Smooth muscle cell (in vitro differentiated cells): Measurements from ENCODE around the gene JAM3. TPM values are rescaled to one million over a fixed set of nuclear protein-coding genes. Genes with fewer than 3 reads are reported as not detected.

Experiments used
- DNase-seq: peaks from one replicate; lab custom pipeline; 2025; ENCODE audit not compliant: unreplicated experiment; lab: John Stamatoyannopoulos, UW
- H2AFZ ChIP-seq: fragments of 200-600 bp; sonication (generic); 2 replicates; pipeline ENCODE4 v1.6.0; 2016; ENCODE audit warnings: antibody characterized with exemption, low read depth, mild to moderate bottlenecking
- H3F3A ChIP-seq: fragments of 200-600 bp; sonication (generic); 2 replicates; pipeline ENCODE4 v1.6.0; 2017; ENCODE audit warnings: antibody characterized with exemption, low read depth
- H3K27ac ChIP-seq: fragments of 200-600 bp; sonication (generic); 2 replicates; pipeline ENCODE4 v1.5.1; 2016; ENCODE audit warnings: low read depth, mild to moderate bottlenecking
- H3K27me3 ChIP-seq: fragments of 200-600 bp; sonication (generic); 2 replicates; pipeline ENCODE4 v1.6.1; 2016; ENCODE audit warnings: low read depth, mild to moderate bottlenecking
- H3K36me3 ChIP-seq: fragments of 200-600 bp; sonication (generic); 2 replicates; pipeline ENCODE4 v1.5.1; 2016; ENCODE audit warnings: low read depth
- H3K4me1 ChIP-seq: fragments of 200-600 bp; sonication (generic); 2 replicates; pipeline ENCODE4 v1.5.1; 2016; ENCODE audit warnings: low read depth
- H3K4me2 ChIP-seq: fragments of 200-600 bp; sonication (generic); 2 replicates; pipeline ENCODE4 v1.6.0; 2016; ENCODE audit warnings: mild to moderate bottlenecking
- H3K4me3 ChIP-seq: fragments of 200-600 bp; sonication (generic); 2 replicates; pipeline ENCODE4 v1.5.1; 2016; ENCODE audit warnings: mild to moderate bottlenecking
- H3K79me2 ChIP-seq: fragments of 200-600 bp; sonication (generic); 2 replicates; pipeline ENCODE4 v1.6.0; 2016; ENCODE audit warnings: low read depth, mild to moderate bottlenecking
- H3K9ac ChIP-seq: fragments of 200-600 bp; sonication (generic); 2 replicates; pipeline ENCODE4 v1.6.0; 2016; ENCODE audit warnings: low read depth
- H3K9me3 ChIP-seq: fragments of 200-600 bp; sonication (generic); replicated peaks from 2 replicates; pipeline ENCODE4 v1.5.1; 2016; ENCODE audit warnings: low read depth
- H4K20me1 ChIP-seq: fragments of 200-600 bp; sonication (generic); 2 replicates; pipeline ENCODE4 v1.6.0; 2016; ENCODE audit warnings: low read depth
- CTCF ChIP-seq: fragments of 200-600 bp; sonication (generic); IDR thresholded peaks from 2 replicates; pipeline ENCODE4 v1.5.1; 2017; ENCODE audit warnings: borderline replicate concordance, mild to moderate bottlenecking, antibody characterized with exemption; ENCODE audit not compliant: insufficient read depth, poor library complexity, severe bottlenecking
- WGBS: methylation state at CpG from one replicate; pipeline ENCODE4 v1.1.7; 2016; ENCODE audit warnings: low lambda C conversion rate; 5-methylcytosine and 5-hydroxymethylcytosine counted together
- polyA plus RNA-seq: library from polyadenylated mRNA; unstranded; fragments of >200 nt; fragmentation: Nextera tagmentation; extraction: Ambion mirVana; gene quantifications from 2 replicates; pipeline ENCODE4 v1.2.1, GENCODE V29; 2016
- total RNA-seq: library from RNA; depleted of rRNA; stranded (reverse); fragments of >200 nt; gene quantifications from 2 replicates; pipeline ENCODE4 v1.2.3, GENCODE V29; 2014

JAM3 gene
- total and polyA plus RNA-seq, 2 experiments from 2014 or later = 75.5 to 82.9 TPM

GRCh38 chr11:134040386-134041302 is 28.2 kb upstream of the JAM3 start:
- no peaks in the 10 kb centered on the region for H4K20me1 ChIP-seq
- no peak overlapping the region for H3K4me3 ChIP-seq
- H3K4me2 ChIP-seq = peak overlapping the region; percentile 68
- H3K9ac ChIP-seq = peak overlapping the region; percentile 98
- H2AFZ ChIP-seq = no peak overlapping the region
- no peak for TF ChIP-seq CTCF
- no peaks in the 10 kb centered on the region for H3K9me3 ChIP-seq
- H3K27ac ChIP-seq = peak overlapping the region; percentile 100
- no peaks in the 10 kb centered on the region for H3K36me3 ChIP-seq
- peak; percentile 54 for DNase-seq
- no peaks in the 10 kb centered on the region for H3K27me3 ChIP-seq
- peaks cover 31% of the 10 kb centered on the region for H3F3A ChIP-seq
- no peaks in the 10 kb centered on the region for H3K79me2 ChIP-seq
- H3K4me1 ChIP-seq = peaks cover 43% of the 10 kb centered on the region
- WGBS = 25% methylated on average over 20 of the region's 20 CpGs

- H2AFZ ChIP-seq = no peak overlapping the region
- no peak for TF ChIP-seq CTCF
- H3K9me3 ChIP-seq = no peaks in the 10 kb centered on the region
- no peaks in the 10 kb centered on the region for H3K36me3 ChIP-seq
- peak overlapping the region; percentile 51 for H3K4me2 ChIP-seq
- H3F3A ChIP-seq = peaks cover 31% of the 10 kb centered on the region
- no peaks in the 10 kb centered on the region for H3K79me2 ChIP-seq
- H3K4me3 ChIP-seq = no peak overlapping the region
- WGBS = 49% methylated on average over 8 of the region's 8 CpGs
- no peaks in the 10 kb centered on the region for H3K27me3 ChIP-seq
- peaks cover 43% of the 10 kb centered on the region for H3K4me1 ChIP-seq
- H3K9ac ChIP-seq = peak overlapping the region; percentile 98
- H4K20me1 ChIP-seq = no peaks in the 10 kb centered on the region
- DNase-seq = no peak
- peak overlapping the region; percentile 100 for H3K27ac ChIP-seq
These were observed 27.5 kb upstream of the JAM3 start for GRCh38 chr11:134041349-134041748.

- H3K27ac ChIP-seq = peak overlapping the region; percentile 100
These were observed 26.8 kb upstream of the JAM3 start for GRCh38 chr11:134041791-134042696.

More at GRCh38 chr11:134041791-134042696, 26.8 kb upstream of the JAM3 start:
- 54% methylated on average over 30 of the region's 30 CpGs for WGBS
- H3K4me2 ChIP-seq = peak overlapping the region; percentile 73
- no peaks in the 10 kb centered on the region for H3K9me3 ChIP-seq
- H3K36me3 ChIP-seq = no peaks in the 10 kb centered on the region
- H4K20me1 ChIP-seq = no peaks in the 10 kb centered on the region
- DNase-seq = peak; percentile 58
- H3F3A ChIP-seq = peaks cover 36% of the 10 kb centered on the region
- H3K79me2 ChIP-seq = no peaks in the 10 kb centered on the region
- H3K9ac ChIP-seq = peak overlapping the region; percentile 98
- no peaks in the 10 kb centered on the region for H3K27me3 ChIP-seq
- TF ChIP-seq CTCF = no peak
- H2AFZ ChIP-seq = no peak overlapping the region
- no peak overlapping the region for H3K4me3 ChIP-seq
- H3K4me1 ChIP-seq = peaks cover 47% of the 10 kb centered on the region
